Measurements from ENCODE around the gene ANXA2. TPM values are rescaled to one million over a fixed set of nuclear protein-coding genes. Genes with fewer than 3 reads are reported as not detected.

The ANXA2 gene
- total and polyA plus RNA-seq, 2 experiments from 2014 or later = 202 to 225 TPM

DNA sequence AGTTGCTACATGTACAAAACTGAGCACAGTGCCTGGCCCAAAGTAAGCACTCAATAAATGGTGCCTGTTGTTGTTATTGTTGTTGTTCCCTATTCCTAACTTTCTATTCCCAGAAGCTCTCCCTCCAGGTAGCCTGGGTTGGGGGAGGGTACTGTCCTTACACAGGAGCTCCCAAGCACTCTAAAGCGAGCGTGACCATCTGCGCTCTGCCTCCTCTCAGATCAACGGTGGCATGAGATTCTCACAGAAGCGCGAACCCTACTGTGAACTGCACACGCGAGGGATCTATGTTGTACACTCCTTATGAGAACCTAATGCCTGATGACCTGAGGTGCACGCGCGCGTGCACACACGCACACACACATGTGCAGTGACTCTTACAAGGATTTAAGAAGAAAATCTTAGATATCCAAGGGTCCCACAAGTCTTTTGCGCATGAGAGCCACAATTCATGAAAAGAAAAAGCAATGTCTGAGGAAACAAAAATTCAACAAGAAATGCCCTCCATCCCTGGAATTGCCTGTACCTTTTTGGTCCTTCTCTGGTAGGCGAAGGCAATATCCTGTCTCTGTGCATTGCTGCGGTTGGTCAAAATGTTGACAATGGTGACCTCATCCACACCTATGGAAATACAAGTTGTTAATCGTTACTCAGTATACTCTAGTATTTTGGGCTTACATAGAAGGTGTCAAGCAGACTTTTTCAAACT lies 33.7 kb downstream of the ANXA2 start:
- no peak for ATAC-seq
- H4K20me1 ChIP-seq (replicated peaks; ENCODE audit: insufficient read depth) = peaks cover 3% of the 10 kb centered on the region; the same call in 1 of the 2 replicates

DNA sequence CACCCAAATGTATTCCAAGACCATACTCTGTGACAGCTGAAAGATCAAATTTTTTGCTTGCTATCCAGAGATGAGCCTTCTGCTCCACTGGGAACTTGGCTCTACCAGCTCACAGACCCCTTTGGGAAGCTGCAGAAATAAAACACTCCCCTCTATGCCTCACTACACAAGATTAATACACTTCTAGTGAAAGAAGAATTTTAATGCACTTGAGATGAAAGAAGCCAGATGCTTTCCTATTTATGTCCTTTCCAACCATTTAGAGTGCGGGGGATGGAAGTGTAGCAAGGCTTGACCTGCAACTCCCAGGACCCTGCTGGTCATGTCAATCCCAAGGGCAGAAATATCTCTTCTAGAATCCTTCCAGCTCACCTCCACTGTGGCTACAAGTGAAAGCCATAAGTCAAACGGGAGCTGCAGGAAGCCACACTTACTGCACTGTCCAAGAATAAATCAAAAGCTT lies 34.7 kb downstream of the ANXA2 start:
- Histone ChIP-seq H3K4me3 (no peak overlapping the region), H3K9me2 (ENCODE audit: insufficient read depth) (no peaks in the 10 kb centered on the region), H3K4me1 (ENCODE audit: insufficient read depth) (no peaks in the 10 kb centered on the region), H3K27ac (ENCODE audit: low read depth) (no peak overlapping the region), H4K20me1 (replicated peaks; ENCODE audit: insufficient read depth) (peaks cover 3% of the 10 kb centered on the region; the same call in 1 of the 2 replicates), H3K36me3 (ENCODE audit: insufficient read depth) (peaks cover 9% of the 10 kb centered on the region; the same call in 1 of the 2 replicates), H3K79me2 (replicated peaks; ENCODE audit: insufficient read depth) (no peaks in the 10 kb centered on the region), H3K4me2 (no peak overlapping the region), H2AFZ (no peak overlapping the region), H3F3A (replicated peaks; ENCODE audit: low read depth) (no peaks in the 10 kb centered on the region; the same call in 1 of the 2 replicates), H3K27me3 (ENCODE audit: insufficient read depth) (no peaks in the 10 kb centered on the region)
- DNase-seq (ENCODE audit: low spot score) (no peak), ATAC-seq (no peak)
- Mint-ChIP-seq H3K4me3 (no peak overlapping the region), H3K27me3 (ENCODE audit: insufficient read depth, low read depth, poor library complexity) (peaks cover 3% of the 10 kb centered on the region), H3K9me3 (peaks cover 10% of the 10 kb centered on the region), H3K4me1 (no peaks in the 10 kb centered on the region), H3K27ac (no peak overlapping the region), H3K36me3 (ENCODE audit: low read depth) (peaks cover 9% of the 10 kb centered on the region)
- TF ChIP-seq JUNB (IDR thresholded peaks at IDR 0.05; ENCODE audit: unreplicated experiment) (no peak), ZNF331 (CRISPR knock-in tag; IDR thresholded peaks at IDR 0.05; ENCODE audit: low read depth) (no peak), EZH2phosphoT487 (IDR thresholded peaks at IDR 0.05; ENCODE audit: unreplicated experiment) (no peak), ZNF114 (CRISPR knock-in tag; IDR thresholded peaks at IDR 0.05) (no peak), EZH2 (IDR thresholded peaks at IDR 0.05; ENCODE audit: low read depth, unreplicated experiment) (no peak), POLR2AphosphoS5 (IDR thresholded peaks at IDR 0.05; ENCODE audit: low read depth) (no peak), NANOG (IDR thresholded peaks at IDR 0.05; ENCODE audit: borderline replicate concordance) (no peak), CREB1 (CRISPR knock-in tag; IDR thresholded peaks at IDR 0.05; ENCODE audit: low read depth) (no peak)
- TF ChIP-seq, protein P1, sequence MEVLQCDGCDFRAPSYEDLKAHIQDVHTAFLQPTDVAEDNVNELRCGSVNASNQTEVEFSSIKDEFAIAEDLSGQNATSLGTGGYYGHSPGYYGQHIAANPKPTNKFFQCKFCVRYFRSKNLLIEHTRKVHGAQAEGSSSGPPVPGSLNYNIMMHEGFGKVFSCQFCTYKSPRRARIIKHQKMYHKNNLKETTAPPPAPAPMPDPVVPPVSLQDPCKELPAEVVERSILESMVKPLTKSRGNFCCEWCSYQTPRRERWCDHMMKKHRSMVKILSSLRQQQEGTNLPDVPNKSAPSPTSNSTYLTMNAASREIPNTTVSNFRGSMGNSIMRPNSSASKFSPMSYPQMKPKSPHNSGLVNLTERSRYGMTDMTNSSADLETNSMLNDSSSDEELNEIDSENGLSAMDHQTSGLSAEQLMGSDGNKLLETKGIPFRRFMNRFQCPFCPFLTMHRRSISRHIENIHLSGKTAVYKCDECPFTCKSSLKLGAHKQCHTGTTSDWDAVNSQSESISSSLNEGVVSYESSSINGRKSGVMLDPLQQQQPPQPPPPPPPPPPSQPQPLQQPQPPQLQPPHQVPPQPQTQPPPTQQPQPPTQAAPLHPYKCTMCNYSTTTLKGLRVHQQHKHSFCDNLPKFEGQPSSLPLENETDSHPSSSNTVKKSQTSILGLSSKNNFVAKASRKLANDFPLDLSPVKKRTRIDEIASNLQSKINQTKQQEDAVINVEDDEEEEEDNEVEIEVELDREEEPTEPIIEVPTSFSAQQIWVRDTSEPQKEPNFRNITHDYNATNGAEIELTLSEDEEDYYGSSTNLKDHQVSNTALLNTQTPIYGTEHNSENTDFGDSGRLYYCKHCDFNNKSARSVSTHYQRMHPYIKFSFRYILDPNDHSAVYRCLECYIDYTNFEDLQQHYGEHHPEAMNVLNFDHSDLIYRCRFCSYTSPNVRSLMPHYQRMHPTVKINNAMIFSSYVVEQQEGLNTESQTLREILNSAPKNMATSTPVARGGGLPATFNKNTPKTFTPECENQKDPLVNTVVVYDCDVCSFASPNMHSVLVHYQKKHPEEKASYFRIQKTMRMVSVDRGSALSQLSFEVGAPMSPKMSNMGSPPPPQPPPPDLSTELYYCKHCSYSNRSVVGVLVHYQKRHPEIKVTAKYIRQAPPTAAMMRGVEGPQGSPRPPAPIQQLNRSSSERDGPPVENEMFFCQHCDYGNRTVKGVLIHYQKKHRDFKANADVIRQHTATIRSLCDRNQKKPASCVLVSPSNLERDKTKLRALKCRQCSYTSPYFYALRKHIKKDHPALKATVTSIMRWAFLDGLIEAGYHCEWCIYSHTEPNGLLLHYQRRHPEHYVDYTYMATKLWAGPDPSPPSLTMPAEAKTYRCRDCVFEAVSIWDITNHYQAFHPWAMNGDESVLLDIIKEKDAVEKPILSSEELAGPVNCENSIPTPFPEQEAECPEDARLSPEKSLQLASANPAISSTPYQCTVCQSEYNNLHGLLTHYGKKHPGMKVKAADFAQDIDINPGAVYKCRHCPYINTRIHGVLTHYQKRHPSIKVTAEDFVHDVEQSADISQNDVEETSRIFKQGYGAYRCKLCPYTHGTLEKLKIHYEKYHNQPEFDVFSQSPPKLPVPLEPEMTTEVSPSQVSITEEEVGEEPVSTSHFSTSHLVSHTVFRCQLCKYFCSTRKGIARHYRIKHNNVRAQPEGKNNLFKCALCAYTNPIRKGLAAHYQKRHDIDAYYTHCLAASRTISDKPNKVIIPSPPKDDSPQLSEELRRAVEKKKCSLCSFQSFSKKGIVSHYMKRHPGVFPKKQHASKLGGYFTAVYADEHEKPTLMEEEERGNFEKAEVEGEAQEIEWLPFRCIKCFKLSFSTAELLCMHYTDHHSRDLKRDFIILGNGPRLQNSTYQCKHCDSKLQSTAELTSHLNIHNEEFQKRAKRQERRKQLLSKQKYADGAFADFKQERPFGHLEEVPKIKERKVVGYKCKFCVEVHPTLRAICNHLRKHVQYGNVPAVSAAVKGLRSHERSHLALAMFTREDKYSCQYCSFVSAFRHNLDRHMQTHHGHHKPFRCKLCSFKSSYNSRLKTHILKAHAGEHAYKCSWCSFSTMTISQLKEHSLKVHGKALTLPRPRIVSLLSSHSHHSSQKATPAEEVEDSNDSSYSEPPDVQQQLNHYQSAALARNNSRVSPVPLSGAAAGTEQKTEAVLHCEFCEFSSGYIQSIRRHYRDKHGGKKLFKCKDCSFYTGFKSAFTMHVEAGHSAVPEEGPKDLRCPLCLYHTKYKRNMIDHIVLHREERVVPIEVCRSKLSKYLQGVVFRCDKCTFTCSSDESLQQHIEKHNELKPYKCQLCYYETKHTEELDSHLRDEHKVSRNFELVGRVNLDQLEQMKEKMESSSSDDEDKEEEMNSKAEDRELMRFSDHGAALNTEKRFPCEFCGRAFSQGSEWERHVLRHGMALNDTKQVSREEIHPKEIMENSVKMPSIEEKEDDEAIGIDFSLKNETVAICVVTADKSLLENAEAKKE (CRISPR knock-in tag; IDR thresholded peaks at IDR 0.05) = no peak
- TF ChIP-seq, protein P2, sequence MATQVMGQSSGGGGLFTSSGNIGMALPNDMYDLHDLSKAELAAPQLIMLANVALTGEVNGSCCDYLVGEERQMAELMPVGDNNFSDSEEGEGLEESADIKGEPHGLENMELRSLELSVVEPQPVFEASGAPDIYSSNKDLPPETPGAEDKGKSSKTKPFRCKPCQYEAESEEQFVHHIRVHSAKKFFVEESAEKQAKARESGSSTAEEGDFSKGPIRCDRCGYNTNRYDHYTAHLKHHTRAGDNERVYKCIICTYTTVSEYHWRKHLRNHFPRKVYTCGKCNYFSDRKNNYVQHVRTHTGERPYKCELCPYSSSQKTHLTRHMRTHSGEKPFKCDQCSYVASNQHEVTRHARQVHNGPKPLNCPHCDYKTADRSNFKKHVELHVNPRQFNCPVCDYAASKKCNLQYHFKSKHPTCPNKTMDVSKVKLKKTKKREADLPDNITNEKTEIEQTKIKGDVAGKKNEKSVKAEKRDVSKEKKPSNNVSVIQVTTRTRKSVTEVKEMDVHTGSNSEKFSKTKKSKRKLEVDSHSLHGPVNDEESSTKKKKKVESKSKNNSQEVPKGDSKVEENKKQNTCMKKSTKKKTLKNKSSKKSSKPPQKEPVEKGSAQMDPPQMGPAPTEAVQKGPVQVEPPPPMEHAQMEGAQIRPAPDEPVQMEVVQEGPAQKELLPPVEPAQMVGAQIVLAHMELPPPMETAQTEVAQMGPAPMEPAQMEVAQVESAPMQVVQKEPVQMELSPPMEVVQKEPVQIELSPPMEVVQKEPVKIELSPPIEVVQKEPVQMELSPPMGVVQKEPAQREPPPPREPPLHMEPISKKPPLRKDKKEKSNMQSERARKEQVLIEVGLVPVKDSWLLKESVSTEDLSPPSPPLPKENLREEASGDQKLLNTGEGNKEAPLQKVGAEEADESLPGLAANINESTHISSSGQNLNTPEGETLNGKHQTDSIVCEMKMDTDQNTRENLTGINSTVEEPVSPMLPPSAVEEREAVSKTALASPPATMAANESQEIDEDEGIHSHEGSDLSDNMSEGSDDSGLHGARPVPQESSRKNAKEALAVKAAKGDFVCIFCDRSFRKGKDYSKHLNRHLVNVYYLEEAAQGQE (IDR thresholded peaks at IDR 0.05; ENCODE audit: unreplicated experiment) = no peak

More for the DNA sequence above, 33.7 kb downstream of the ANXA2 start:
- TF ChIP-seq EZH2 (IDR thresholded peaks at IDR 0.05; ENCODE audit: low read depth, unreplicated experiment) (no peak), JUNB (IDR thresholded peaks at IDR 0.05; ENCODE audit: unreplicated experiment) (no peak)
- Mint-ChIP-seq H3K27me3 (ENCODE audit: insufficient read depth, low read depth, poor library complexity) (peaks cover 3% of the 10 kb centered on the region), H3K36me3 (ENCODE audit: low read depth) (peaks cover 11% of the 10 kb centered on the region), H3K4me3 (no peak overlapping the region), H3K4me1 (no peaks in the 10 kb centered on the region), H3K9me3 (peaks cover 12% of the 10 kb centered on the region), H3K27ac (no peak overlapping the region)
- peaks cover 9% of the 10 kb centered on the region; the same call in 1 of the 2 replicates for H3K36me3 ChIP-seq (ENCODE audit: insufficient read depth)
- no peaks in the 10 kb centered on the region; the same call in 1 of the 2 replicates for H3F3A ChIP-seq (replicated peaks; ENCODE audit: low read depth)
- no peaks in the 10 kb centered on the region for H3K4me1 ChIP-seq (ENCODE audit: insufficient read depth)
- no peak for DNase-seq (ENCODE audit: low spot score)
- no peak overlapping the region for H2AFZ ChIP-seq
- H3K4me2 ChIP-seq = no peak overlapping the region
- H3K79me2 ChIP-seq (replicated peaks; ENCODE audit: insufficient read depth) = no peaks in the 10 kb centered on the region
- H3K4me3 ChIP-seq = no peak overlapping the region
- no peaks in the 10 kb centered on the region for H3K9me2 ChIP-seq (ENCODE audit: insufficient read depth)
- no peaks in the 10 kb centered on the region; the same call in 1 of the 2 replicates for H3K27me3 ChIP-seq (ENCODE audit: insufficient read depth)
- no peak overlapping the region for H3K27ac ChIP-seq (ENCODE audit: low read depth)

Measured in GM23338 (cell line).